T-helper 17 cell (primary cell): ENCODE measurements around the gene ZNF644. TPM values are rescaled to one million over a fixed set of nuclear protein-coding genes. Genes with fewer than 3 reads are reported as not detected.
A peak's percentile ranks its signal among the peaks of the same experiment; 100 is the strongest.
"Not testable (repeated sequence)": the region's sequence is repeated elsewhere in the genome, so short reads cannot be mapped to it uniquely, and the experiment has no call there.

Experiments used
- ATAC-seq: fragments of 150-1000 bp; cut with Tn5 transposase; 2 replicates; pipeline ENCODE4 v1.10.0; 2021; ENCODE audit warnings: mild to moderate bottlenecking, moderate library complexity
- DNase-seq, 3 donors: peaks; one replicate each; pipeline versions ENCODE4 v3.0.0 to v3.0.0-alpha.2; 2020 to 2021
- H3K9me3 ChIP-seq: one replicate; pipeline ENCODE4 v1.7.0; 2013; ENCODE audit warnings: low read length, mild to moderate bottlenecking; ENCODE audit not compliant: control insufficient read depth, poor library complexity, severe bottlenecking
- H3K27ac Mint-ChIP-seq: one replicate; pipeline ENCODE4 v1.8.0; 2022; ENCODE audit warnings: mild to moderate bottlenecking, moderate library complexity, mixed read lengths
- H3K27me3 Mint-ChIP-seq: one replicate; pipeline ENCODE4 v1.8.0; 2022; ENCODE audit warnings: mixed read lengths
- H3K36me3 Mint-ChIP-seq: one replicate; pipeline ENCODE4 v1.8.0; 2022; ENCODE audit warnings: low read depth, mixed read lengths
- H3K4me1 Mint-ChIP-seq: one replicate; pipeline ENCODE4 v1.8.0; 2022; ENCODE audit warnings: mild to moderate bottlenecking, mixed read lengths
- H3K4me3 Mint-ChIP-seq: one replicate; pipeline ENCODE4 v1.8.0; 2022; ENCODE audit warnings: mild to moderate bottlenecking, moderate library complexity, mixed read lengths
- total RNA-seq, 4 donors: library from RNA in 2 of 4; stranded (reverse) in 2 of 4; gene quantifications; one replicate each; pipeline ENCODE4 v1.2.3 and lab custom pipeline; 2022 to 2026

ZNF644 gene
- total RNA-seq (100 to 1,000 TPM; 126 to 136 TPM), total RNA-seq (lab: John Stamatoyannopoulos, UW) (173 to 205 reads per million in 2 donors)

- DNase-seq = peak; percentile 81 to 87 (median 87)
- H3K36me3 Mint-ChIP-seq = peaks cover 2% of the 10 kb centered on the region
- H3K9me3 ChIP-seq = no peaks in the 10 kb centered on the region
- peak within 1 kb of the TSS; percentile 95 for H3K27ac Mint-ChIP-seq
- H3K27me3 Mint-ChIP-seq = no peaks in the 10 kb centered on the region
- ATAC-seq = peak; percentile 84
- peaks cover 42% of the 10 kb centered on the region for H3K4me1 Mint-ChIP-seq
- peak within 1 kb of the TSS; percentile 94 for H3K4me3 Mint-ChIP-seq
These were observed at the start of gene ZNF644 for GRCh38 chr1:91021686-91022517. TSS of gene ZNF644 (minus strand) at chr1:91022035. CDS start at chr1:90982353, 39,682 bp downstream.

- DNase-seq = no peak
- peaks cover 11% of the 10 kb centered on the region for H3K27me3 Mint-ChIP-seq
- no peak overlapping the region for H3K27ac Mint-ChIP-seq
- no peaks in the 10 kb centered on the region for H3K4me1 Mint-ChIP-seq
- no peak overlapping the region for H3K4me3 Mint-ChIP-seq
- no peaks in the 10 kb centered on the region for H3K9me3 ChIP-seq
- no peaks in the 10 kb centered on the region for H3K36me3 Mint-ChIP-seq
- no peak for ATAC-seq
These were observed 48.5 kb upstream of the ZNF644 start for GRCh38 chr1:91070298-91070697.

- ATAC-seq = no peak
- Mint-ChIP-seq H3K27me3 (peaks cover 11% of the 10 kb centered on the region), H3K27ac (no peak overlapping the region), H3K4me1 (no peaks in the 10 kb centered on the region), H3K36me3 (no peaks in the 10 kb centered on the region), H3K4me3 (no peak overlapping the region)
- H3K9me3 ChIP-seq = no peaks in the 10 kb centered on the region
- no peak for DNase-seq
These were observed 44.7 kb upstream of the ZNF644 start for GRCh38 chr1:91066538-91066937.

GRCh38 chr1:91065337-91065736, 43.5 kb upstream of the ZNF644 start:
- no peaks in the 10 kb centered on the region for H3K36me3 Mint-ChIP-seq
- no peaks in the 10 kb centered on the region for H3K9me3 ChIP-seq
- no peak for DNase-seq
- no peak overlapping the region for H3K27ac Mint-ChIP-seq
- H3K4me1 Mint-ChIP-seq = no peaks in the 10 kb centered on the region
- H3K4me3 Mint-ChIP-seq = no peak overlapping the region
- H3K27me3 Mint-ChIP-seq = peaks cover 9% of the 10 kb centered on the region
- no peak for ATAC-seq

GRCh38 chr1:91063403-91063802, 41.6 kb upstream of the ZNF644 start:
- ATAC-seq, DNase-seq: not testable (repeated sequence)
- H3K27me3 Mint-ChIP-seq = peaks cover 18% of the 10 kb centered on the region

GRCh38 chr1:91059157-91059556, 37.3 kb upstream of the ZNF644 start:
- H3K9me3 ChIP-seq = no peaks in the 10 kb centered on the region

More at GRCh38 chr1:91063403-91063802, 41.6 kb upstream of the ZNF644 start:
- H3K4me1 Mint-ChIP-seq, H3K27ac Mint-ChIP-seq, H3K36me3 Mint-ChIP-seq, H3K4me3 Mint-ChIP-seq, H3K9me3 ChIP-seq: not testable (repeated sequence)

GRCh38 chr1:91057784-91058183, 35.9 kb upstream of the ZNF644 start:
- ATAC-seq = no peak
- Mint-ChIP-seq H3K27me3 (peaks cover 13% of the 10 kb centered on the region), H3K4me1 (peaks cover 3% of the 10 kb centered on the region), H3K36me3 (no peaks in the 10 kb centered on the region), H3K27ac (no peak overlapping the region), H3K4me3 (no peak overlapping the region)
- no peaks in the 10 kb centered on the region for H3K9me3 ChIP-seq
- DNase-seq = no peak

More at GRCh38 chr1:91059157-91059556, 37.3 kb upstream of the ZNF644 start:
- Mint-ChIP-seq H3K27me3 (peaks cover 13% of the 10 kb centered on the region), H3K4me3 (no peak overlapping the region), H3K36me3 (no peaks in the 10 kb centered on the region), H3K27ac (no peak overlapping the region), H3K4me1 (peaks cover 3% of the 10 kb centered on the region)
- no peak for DNase-seq
- ATAC-seq = no peak

GRCh38 chr1:91054780-91055481, 33.1 kb upstream of the ZNF644 start:
- DNase-seq (no peak), ATAC-seq (no peak)
- H3K9me3 ChIP-seq = no peaks in the 10 kb centered on the region
- H3K27ac Mint-ChIP-seq = no peak overlapping the region
- H3K4me1 Mint-ChIP-seq = peaks cover 3% of the 10 kb centered on the region
- H3K36me3 Mint-ChIP-seq = no peaks in the 10 kb centered on the region
- H3K4me3 Mint-ChIP-seq = no peak overlapping the region
- peaks cover 7% of the 10 kb centered on the region for H3K27me3 Mint-ChIP-seq

- no peak overlapping the region for H3K27ac Mint-ChIP-seq
These were observed 31.8 kb upstream of the ZNF644 start for GRCh38 chr1:91053630-91054029.

GRCh38 chr1:91049551-91049950, 27.7 kb upstream of the ZNF644 start:
- not testable (repeated sequence) for DNase-seq, H3K4me3 Mint-ChIP-seq, H3K4me1 Mint-ChIP-seq, H3K36me3 Mint-ChIP-seq, H3K27ac Mint-ChIP-seq, ATAC-seq, H3K9me3 ChIP-seq
- peaks cover 13% of the 10 kb centered on the region for H3K27me3 Mint-ChIP-seq

More at GRCh38 chr1:91053630-91054029, 31.8 kb upstream of the ZNF644 start:
- Mint-ChIP-seq H3K27me3 (no peaks in the 10 kb centered on the region), H3K4me3 (no peak overlapping the region), H3K4me1 (no peaks in the 10 kb centered on the region), H3K36me3 (no peaks in the 10 kb centered on the region)
- no peak for DNase-seq
- no peak for ATAC-seq
- H3K9me3 ChIP-seq = no peaks in the 10 kb centered on the region

GRCh38 chr1:91046766-91047165, 24.9 kb upstream of the ZNF644 start:
- DNase-seq (no peak), ATAC-seq (no peak)
- no peaks in the 10 kb centered on the region for H3K9me3 ChIP-seq
- Mint-ChIP-seq H3K4me3 (no peak overlapping the region), H3K4me1 (peaks cover 3% of the 10 kb centered on the region), H3K27ac (peak overlapping the region; percentile 57), H3K27me3 (peaks cover 13% of the 10 kb centered on the region), H3K36me3 (no peaks in the 10 kb centered on the region)

- no peaks in the 10 kb centered on the region for H3K36me3 Mint-ChIP-seq
- peaks cover 3% of the 10 kb centered on the region for H3K4me1 Mint-ChIP-seq
- no peaks in the 10 kb centered on the region for H3K9me3 ChIP-seq
- no peak overlapping the region for H3K27ac Mint-ChIP-seq
- no peak overlapping the region for H3K4me3 Mint-ChIP-seq
- DNase-seq = no peak
- H3K27me3 Mint-ChIP-seq = peaks cover 13% of the 10 kb centered on the region
- no peak for ATAC-seq
These were observed 23.4 kb upstream of the ZNF644 start for GRCh38 chr1:91045284-91045683.

- H3K36me3 Mint-ChIP-seq, H3K4me1 Mint-ChIP-seq, DNase-seq, ATAC-seq, H3K4me3 Mint-ChIP-seq, H3K27ac Mint-ChIP-seq, H3K9me3 ChIP-seq: not testable (repeated sequence)
- H3K27me3 Mint-ChIP-seq = peaks cover 13% of the 10 kb centered on the region
These were observed 22.9 kb upstream of the ZNF644 start for GRCh38 chr1:91044776-91045175.
